ENCODE measurements around the gene GRB7. TPM values are rescaled to one million over a fixed set of nuclear protein-coding genes. Genes with fewer than 3 reads are reported as not detected.

GRB7 gene
- total and polyA plus RNA-seq, 9 of the 15 experiments (the other 6 are each of a cell fraction or from before 2014, with no cell fraction given) = 0.04 to 6.2 (median 2.2) TPM

DNA sequence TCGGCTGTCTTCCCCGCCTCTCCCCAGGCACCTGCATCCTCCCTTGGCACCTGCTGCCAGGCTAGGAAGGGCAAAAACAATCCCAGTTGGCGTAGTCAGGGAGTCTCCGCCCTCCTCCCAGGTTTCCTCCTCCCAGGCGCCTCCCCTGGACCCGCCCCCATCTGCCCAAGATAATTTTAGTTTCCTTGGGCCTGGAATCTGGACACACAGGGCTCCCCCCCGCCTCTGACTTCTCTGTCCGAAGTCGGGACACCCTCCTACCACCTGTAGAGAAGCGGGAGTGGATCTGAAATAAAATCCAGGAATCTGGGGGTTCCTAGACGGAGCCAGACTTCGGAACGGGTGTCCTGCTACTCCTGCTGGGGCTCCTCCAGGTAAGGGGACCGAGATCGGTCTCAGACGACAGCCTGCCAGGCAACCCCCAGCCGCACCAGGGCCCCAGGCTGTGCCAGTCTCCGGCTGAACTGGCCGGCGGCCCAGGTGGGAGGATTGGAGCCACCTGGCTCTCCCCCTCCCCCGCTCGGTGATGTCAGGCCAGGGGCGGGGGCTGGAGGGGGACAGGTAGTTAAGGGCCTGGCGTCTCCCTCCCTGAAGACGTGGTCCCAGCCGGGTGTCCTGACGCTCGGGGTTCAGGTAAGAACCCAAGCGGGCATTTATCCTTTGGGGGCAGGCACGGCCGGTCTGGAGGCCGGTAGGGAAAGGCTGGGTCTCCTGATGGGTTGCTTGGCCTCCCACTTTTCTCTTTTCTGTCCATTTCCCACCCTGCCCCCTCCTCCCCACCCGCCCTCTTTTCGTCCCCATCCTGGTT, at the start of gene GRB7 (continued):
- peak; percentile 10; the same call in 1 of the 2 replicates for TF ChIP-seq PHF8 (IDR thresholded peaks at IDR 0.05; ENCODE audit: borderline replicate concordance, low read length)
- no peak for TF ChIP-seq RBBP5 (IDR thresholded peaks at IDR 0.05; ENCODE audit: borderline replicate concordance, insufficient read depth, low read length, poor library complexity, severe bottlenecking)
- TF ChIP-seq ZNF583 (CRISPR knock-in tag; IDR thresholded peaks at IDR 0.05) = no peak
- no peak for TF ChIP-seq ARID3B (CRISPR knock-in tag; IDR thresholded peaks at IDR 0.05; ENCODE audit: borderline replicate concordance)
- peak; percentile 3; the same call in 1 of the 2 replicates for TF ChIP-seq ZBTB7A (IDR thresholded peaks at IDR 0.05; ENCODE audit: borderline replicate concordance, control insufficient read depth, low read depth, low read length)
- TF ChIP-seq DPF2 (IDR thresholded peaks at IDR 0.05) = 0 out of 2 replicates have a peak, but pooled peaks have one; percentile 16
- TF ChIP-seq, protein P1, sequence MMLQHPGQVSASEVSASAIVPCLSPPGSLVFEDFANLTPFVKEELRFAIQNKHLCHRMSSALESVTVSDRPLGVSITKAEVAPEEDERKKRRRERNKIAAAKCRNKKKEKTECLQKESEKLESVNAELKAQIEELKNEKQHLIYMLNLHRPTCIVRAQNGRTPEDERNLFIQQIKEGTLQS (IDR thresholded peaks at IDR 0.05) = peak; percentile 62
- TF ChIP-seq, protein P1 (CRISPR knock-in tag; conservative IDR thresholded peaks at IDR 0.05) = no peak
- peak; percentile 28; the same call in 1 of the 2 replicates for TF ChIP-seq KAT7 (CRISPR knock-in tag; IDR thresholded peaks at IDR 0.05; ENCODE audit: borderline replicate concordance)
- no peak for TF ChIP-seq LEF1 (IDR thresholded peaks at IDR 0.05)
- peak in 1 of 2 experiments; percentile 66; a peak in 1 of 4 replicates for TF ChIP-seq KDM1A (IDR thresholded peaks at IDR 0.05)
- no peak for TF ChIP-seq CREB5 (CRISPR knock-in tag; IDR thresholded peaks at IDR 0.05)
- TF ChIP-seq, protein P2, sequence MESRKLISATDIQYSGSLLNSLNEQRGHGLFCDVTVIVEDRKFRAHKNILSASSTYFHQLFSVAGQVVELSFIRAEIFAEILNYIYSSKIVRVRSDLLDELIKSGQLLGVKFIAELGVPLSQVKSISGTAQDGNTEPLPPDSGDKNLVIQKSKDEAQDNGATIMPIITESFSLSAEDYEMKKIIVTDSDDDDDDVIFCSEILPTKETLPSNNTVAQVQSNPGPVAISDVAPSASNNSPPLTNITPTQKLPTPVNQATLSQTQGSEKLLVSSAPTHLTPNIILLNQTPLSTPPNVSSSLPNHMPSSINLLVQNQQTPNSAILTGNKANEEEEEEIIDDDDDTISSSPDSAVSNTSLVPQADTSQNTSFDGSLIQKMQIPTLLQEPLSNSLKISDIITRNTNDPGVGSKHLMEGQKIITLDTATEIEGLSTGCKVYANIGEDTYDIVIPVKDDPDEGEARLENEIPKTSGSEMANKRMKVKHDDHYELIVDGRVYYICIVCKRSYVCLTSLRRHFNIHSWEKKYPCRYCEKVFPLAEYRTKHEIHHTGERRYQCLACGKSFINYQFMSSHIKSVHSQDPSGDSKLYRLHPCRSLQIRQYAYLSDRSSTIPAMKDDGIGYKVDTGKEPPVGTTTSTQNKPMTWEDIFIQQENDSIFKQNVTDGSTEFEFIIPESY (CRISPR knock-in tag; IDR thresholded peaks at IDR 0.05) = no peak
- TF ChIP-seq EGR1 (conservative IDR thresholded peaks at IDR 0.05) = no peak
- TF ChIP-seq PYGO2 (tag; IDR thresholded peaks at IDR 0.05) = no peak
- TF ChIP-seq CREM (IDR thresholded peaks at IDR 0.05; ENCODE audit: low read depth) = 0 out of 2 replicates have a peak, but pooled peaks have one; percentile 28
- TF ChIP-seq, protein P3, sequence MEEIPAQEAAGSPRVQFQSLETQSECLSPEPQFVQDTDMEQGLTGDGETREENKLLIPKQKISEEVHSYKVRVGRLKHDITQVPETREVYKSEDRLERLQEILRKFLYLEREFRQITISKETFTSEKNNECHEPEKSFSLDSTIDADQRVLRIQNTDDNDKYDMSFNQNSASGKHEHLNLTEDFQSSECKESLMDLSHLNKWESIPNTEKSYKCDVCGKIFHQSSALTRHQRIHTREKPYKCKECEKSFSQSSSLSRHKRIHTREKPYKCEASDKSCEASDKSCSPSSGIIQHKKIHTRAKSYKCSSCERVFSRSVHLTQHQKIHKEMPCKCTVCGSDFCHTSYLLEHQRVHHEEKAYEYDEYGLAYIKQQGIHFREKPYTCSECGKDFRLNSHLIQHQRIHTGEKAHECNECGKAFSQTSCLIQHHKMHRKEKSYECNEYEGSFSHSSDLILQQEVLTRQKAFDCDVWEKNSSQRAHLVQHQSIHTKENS (CRISPR knock-in tag; IDR thresholded peaks at IDR 0.05) = no peak
- 0 out of 2 replicates have a peak, but pooled peaks have one; percentile 21 for TF ChIP-seq JUND (IDR thresholded peaks at IDR 0.05; ENCODE audit: borderline replicate concordance, low read depth, low read length)
- no peak for TF ChIP-seq JUND (tag; IDR thresholded peaks at IDR 0.05; ENCODE audit: borderline replicate concordance, low read depth, low read length)
- 0 out of 2 replicates have a peak, but pooled peaks have one; percentile 34 for TF ChIP-seq CTBP1 (IDR thresholded peaks at IDR 0.05; ENCODE audit: borderline replicate concordance)
- peak; percentile 42; the same call in 1 of the 2 replicates for TF ChIP-seq ATF7 (IDR thresholded peaks at IDR 0.05)

Data from K562 (cell line).